Metanephros (tissue), 2 donors: ENCODE data around the gene A3GALT2. TPM values are rescaled to one million over a fixed set of nuclear protein-coding genes. Genes with fewer than 3 reads are reported as not detected.

ENCODE experiments used
- small RNA-seq: library from RNA; depleted of rRNA; stranded (forward); fragments of <200 nt; gene quantifications from one replicate; pipeline ENCODE3, GENCODE V24; 2014; ENCODE audit warnings: low replicate concordance
- total RNA-seq: library from RNA; depleted of rRNA; stranded (reverse); fragments of >200 nt; gene quantifications from one replicate; pipeline ENCODE4 v1.2.3, GENCODE V29; 2014

The A3GALT2 gene
- total RNA-seq: 0.53 TPM

DNA sequence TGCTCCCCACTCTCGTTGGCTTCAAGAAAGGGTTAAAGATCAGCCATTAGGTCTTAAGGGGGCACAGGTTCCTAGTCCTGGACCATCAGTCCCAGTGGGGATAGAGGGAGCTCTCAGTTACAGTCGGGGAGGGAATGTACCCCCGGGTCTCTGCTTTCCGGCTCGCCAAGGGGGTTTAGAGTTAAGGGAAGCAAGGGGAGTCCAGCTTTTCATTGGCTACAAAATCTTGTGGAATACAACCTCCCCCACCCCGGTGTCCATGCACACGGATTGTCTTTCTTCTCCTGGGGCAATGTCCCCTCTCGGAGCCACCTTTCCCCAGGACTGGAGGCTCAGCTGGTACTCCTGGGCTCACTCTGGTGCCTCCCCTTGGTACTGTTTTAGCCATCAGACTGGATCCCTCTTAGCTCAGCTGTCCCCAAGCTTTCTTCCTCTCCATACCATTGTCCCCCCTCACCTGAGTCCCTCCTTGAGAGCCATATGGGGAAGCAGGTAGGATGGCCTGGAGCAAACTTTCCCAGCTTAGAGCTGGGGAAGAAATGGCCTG lies at the start of gene A3GALT2:
A3GALT2 (minus strand) TSS at position 480 of the 547 bp plus-strand sequence; CDS start at position 480, 0 bp downstream.

Small RNAs within 50 kb of the gene (small RNA-seq; reads per million reads assigned to genes)
- not detected for gene RN7SKP16

Other genes with a start within 250 kb of the A3GALT2 start
- 15.0 TPM for gene AZIN2, start 239.9 kb downstream of the A3GALT2 start, total RNA-seq
- 8.4 TPM for gene TRIM62, start 139.1 kb downstream of the A3GALT2 start, total RNA-seq
- gene ZNF362, start 64.6 kb downstream of the A3GALT2 start, total RNA-seq: 33.2 TPM
- gene PHC2, start 110.0 kb upstream of the A3GALT2 start, total RNA-seq: 111 TPM
- gene ZSCAN20, start 151.5 kb upstream of the A3GALT2 start, total RNA-seq: 9.2 TPM